Measurements from ENCODE around the gene WFS1.

WFS1 gene

GRCh38 chr4:6348408-6348807 is 78.8 kb downstream of the WFS1 start:
- no peak for DNase-seq (ENCODE audit: low spot score)
- POLR2A ChIA-PET (ENCODE audit: low non-redundant PET) = no interaction called here
- CTCF ChIA-PET = interaction anchor here (0.6 to 0.7 kb wide), 2 partner anchors 79 to 534 kb away, joined by 3 to 4 read pairs; partner anchors contain the start of gene WFS1
- no peak for TF ChIP-seq CTCF (conservative IDR thresholded peaks at IDR 0.05; ENCODE audit: low read depth)
- H3K27ac ChIP-seq = no peak overlapping the region

- DNase-seq (ENCODE audit: low spot score) = no peak
- CTCF ChIA-PET = no interaction called here
Observed at GRCh38 chr4:6349896-6350603, 80.4 kb downstream of the WFS1 start.

GRCh38 chr4:6350646-6351045 is 81.0 kb downstream of the WFS1 start:
- DNase-seq (ENCODE audit: low spot score) = no peak
- ChIA-PET CTCF (no interaction called here), POLR2A (ENCODE audit: low non-redundant PET) (no interaction called here)
- H3K27ac ChIP-seq = no peak overlapping the region
- TF ChIP-seq CTCF (conservative IDR thresholded peaks at IDR 0.05; ENCODE audit: low read depth) = no peak

More at GRCh38 chr4:6349896-6350603, 80.4 kb downstream of the WFS1 start:
- no peak for TF ChIP-seq CTCF (conservative IDR thresholded peaks at IDR 0.05; ENCODE audit: low read depth)
- POLR2A ChIA-PET (ENCODE audit: low non-redundant PET) = no interaction called here
- H3K27ac ChIP-seq = no peak overlapping the region

- DNase-seq (ENCODE audit: low spot score) = no peak
- ChIA-PET POLR2A (ENCODE audit: low non-redundant PET) (no interaction called here), CTCF (no interaction called here)
- H3K27ac ChIP-seq = no peak overlapping the region
- no peak for TF ChIP-seq CTCF (conservative IDR thresholded peaks at IDR 0.05; ENCODE audit: low read depth)
Observed at GRCh38 chr4:6351246-6352000, 81.8 kb downstream of the WFS1 start.

GRCh38 chr4:6352031-6352692 is 82.5 kb downstream of the WFS1 start:
- POLR2A ChIA-PET (ENCODE audit: low non-redundant PET) = no interaction called here
- CTCF ChIA-PET = interaction anchor here (0.5 kb wide), 1 partner anchor 9 kb away, joined by 3 read pairs; no protein-coding TSS in a partner anchor

More at GRCh38 chr4:6352031-6352692, 82.5 kb downstream of the WFS1 start:
- H3K27ac ChIP-seq = no peak overlapping the region
- DNase-seq (ENCODE audit: low spot score) = no peak
- no peak for TF ChIP-seq CTCF (conservative IDR thresholded peaks at IDR 0.05; ENCODE audit: low read depth)
